Transverse colon (tissue), 4 donors: ENCODE results near the gene STAP2.

Experiments
- EP300 ChIP-seq: sonication (generic); formaldehyde crosslinking; IDR thresholded peaks from one replicate; pipeline ENCODE4 v1.6.1; 2017; ENCODE audit warnings: antibody characterized with exemption, low read depth
- POLR2A ChIP-seq: fragments of 450-650 bp; IDR thresholded peaks from one replicate; pipeline ENCODE4 v1.6.1; 2016; ENCODE audit warnings: antibody characterized with exemption, mild to moderate bottlenecking, moderate library complexity
- POLR2AphosphoS5 ChIP-seq, 3 donors: sonication (generic); formaldehyde crosslinking; IDR thresholded peaks; one replicate each; pipeline ENCODE4 v1.6.1; 2016; ENCODE audit warnings: antibody characterized with exemption in 3 of 3
- TF ChIP-seq, protein P1 (sequence below), 5 experiments: fragments of 200-600 bp in 3 of 5; fragments of 450-650 bp in 2 of 5; sonication (generic) in 3 of 5; IDR thresholded peaks; 1 replicate in 2 of 5; 2 replicates in 3 of 5; pipeline ENCODE4 v1.5.1; 2016 to 2017; ENCODE audit warnings: antibody characterized with exemption in 5 of 5, inconsistent platforms in 3 of 5, mild to moderate bottlenecking in 2 of 5, moderate library complexity in 1 of 5

DNA sequence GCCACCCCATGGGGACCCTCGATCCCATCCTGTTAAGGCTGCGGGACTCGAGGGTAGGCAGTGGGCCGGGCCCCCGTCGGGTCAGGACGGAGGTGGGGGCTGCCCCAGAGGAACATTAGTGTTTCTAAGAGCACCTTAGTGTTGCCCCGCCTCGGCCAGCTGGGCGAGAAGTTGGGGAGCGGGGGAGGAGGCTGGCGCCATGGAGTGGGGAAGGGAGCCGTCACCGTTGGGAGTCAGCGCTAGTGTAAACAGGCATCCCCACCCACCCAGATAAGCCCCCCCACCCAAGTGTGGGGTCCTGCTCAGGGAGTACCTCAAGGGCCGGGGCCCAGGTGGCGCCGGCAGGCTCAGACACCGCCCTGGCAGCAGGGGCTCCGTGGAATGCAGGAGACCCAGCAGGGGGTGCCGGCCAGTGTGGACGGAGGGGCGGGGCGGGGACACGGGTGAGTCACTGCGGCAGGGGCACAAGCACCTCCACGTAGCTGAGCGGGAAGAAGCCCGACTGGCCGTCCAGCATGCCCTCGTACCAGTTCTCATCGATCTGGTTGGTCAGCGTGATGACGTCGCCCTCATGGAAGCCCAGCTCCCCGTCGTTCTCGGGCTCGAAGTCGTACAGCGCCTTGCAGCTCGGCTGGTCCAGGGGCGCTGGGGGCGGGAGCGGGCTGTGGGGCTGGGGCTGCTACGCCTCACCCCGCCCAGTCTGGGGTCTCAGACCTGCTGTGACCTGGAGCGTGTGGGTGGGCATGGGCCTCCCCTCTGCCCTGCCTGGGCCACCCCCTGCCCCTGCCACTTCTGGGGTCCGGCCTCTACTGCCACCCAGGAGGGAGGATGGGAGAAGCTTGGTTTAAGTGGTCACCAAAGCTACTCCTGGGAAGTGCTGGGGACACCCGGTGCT is 22.8 kb upstream of the STAP2 start:
- TF ChIP-seq, protein P1, sequence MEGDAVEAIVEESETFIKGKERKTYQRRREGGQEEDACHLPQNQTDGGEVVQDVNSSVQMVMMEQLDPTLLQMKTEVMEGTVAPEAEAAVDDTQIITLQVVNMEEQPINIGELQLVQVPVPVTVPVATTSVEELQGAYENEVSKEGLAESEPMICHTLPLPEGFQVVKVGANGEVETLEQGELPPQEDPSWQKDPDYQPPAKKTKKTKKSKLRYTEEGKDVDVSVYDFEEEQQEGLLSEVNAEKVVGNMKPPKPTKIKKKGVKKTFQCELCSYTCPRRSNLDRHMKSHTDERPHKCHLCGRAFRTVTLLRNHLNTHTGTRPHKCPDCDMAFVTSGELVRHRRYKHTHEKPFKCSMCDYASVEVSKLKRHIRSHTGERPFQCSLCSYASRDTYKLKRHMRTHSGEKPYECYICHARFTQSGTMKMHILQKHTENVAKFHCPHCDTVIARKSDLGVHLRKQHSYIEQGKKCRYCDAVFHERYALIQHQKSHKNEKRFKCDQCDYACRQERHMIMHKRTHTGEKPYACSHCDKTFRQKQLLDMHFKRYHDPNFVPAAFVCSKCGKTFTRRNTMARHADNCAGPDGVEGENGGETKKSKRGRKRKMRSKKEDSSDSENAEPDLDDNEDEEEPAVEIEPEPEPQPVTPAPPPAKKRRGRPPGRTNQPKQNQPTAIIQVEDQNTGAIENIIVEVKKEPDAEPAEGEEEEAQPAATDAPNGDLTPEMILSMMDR (IDR thresholded peaks at IDR 0.05), result no peak
- TF ChIP-seq POLR2AphosphoS5 (IDR thresholded peaks at IDR 0.05), result no peak
- TF ChIP-seq POLR2A, result no peak
- TF ChIP-seq EP300, result no peak
